IMR-90 (cell line): ENCODE data around the gene COL6A5. TPM values are rescaled to one million over a fixed set of nuclear protein-coding genes. Genes with fewer than 3 reads are reported as not detected.

ENCODE experiments used
- ATAC-seq: fragments of 200-7000 bp; cut with Tn5 transposase; 2 replicates; pipeline ENCODE4 v1.9.1; 2020; ENCODE audit warnings: low read depth, mild to moderate bottlenecking, moderate library complexity
- BruUV-seq: library from RNA; stranded (reverse); fragments of 400-500 nt; replicated peaks from 2 replicates; lab custom pipeline; 2021; lab: Mats Ljungman, UMichigan
- CTCF ChIA-PET: fragments of 300-600 bp; formaldehyde crosslinking; extraction: SDS; loops from one replicate; lab custom pipeline; 2021; ENCODE audit warnings: antibody characterized with exemption; lab: Yijun Ruan, JAX
- POLR2A ChIA-PET: fragments of 300-600 bp; sonication (Branson Sonifier 250); formaldehyde crosslinking; loops from one replicate; lab custom pipeline; 2022; ENCODE audit warnings: antibody characterized with exemption; ENCODE audit not compliant: unreplicated experiment; lab: Charles Lee
- DNase-seq: peaks from one replicate; pipeline ENCODE4 v3.0.0; 2013
- H2AFZ ChIP-seq: replicated peaks from 2 replicates; pipeline ENCODE3; 2013; ENCODE audit warnings: low read length, mild to moderate bottlenecking; ENCODE audit not compliant: poor library complexity
- H2AK5ac ChIP-seq: 2 replicates; pipeline ENCODE4 v1.6.1; 2013; ENCODE audit warnings: low read depth, low read length, inconsistent platforms
- H2AK9ac ChIP-seq: replicated peaks from 2 replicates; pipeline ENCODE3; 2013; ENCODE audit warnings: mild to moderate bottlenecking, low read depth, low read length, moderate library complexity; ENCODE audit not compliant: poor library complexity
- H2BK120ac ChIP-seq: 2 replicates; pipeline ENCODE4 v1.6.1; 2013; ENCODE audit warnings: low read depth, low read length, inconsistent platforms
- H2BK15ac ChIP-seq: 3 replicates; pipeline ENCODE4 v1.6.1; 2013; ENCODE audit warnings: low read depth, low read length, inconsistent platforms
- H2BK20ac ChIP-seq: 2 replicates; pipeline ENCODE4 v1.6.1; 2013; ENCODE audit warnings: low read depth, mild to moderate bottlenecking, inconsistent platforms, low read length, moderate library complexity
- H2BK5ac ChIP-seq: 2 replicates; pipeline ENCODE4 v1.6.1; 2013; ENCODE audit warnings: mild to moderate bottlenecking, low read depth, low read length, inconsistent platforms; ENCODE audit not compliant: poor library complexity, severe bottlenecking
- H3K14ac ChIP-seq: replicated peaks from 2 replicates; pipeline ENCODE4 v1.6.1; 2013; ENCODE audit warnings: low read depth, low read length, inconsistent platforms
- H3K18ac ChIP-seq: 2 replicates; pipeline ENCODE4 v1.6.1; 2013; ENCODE audit warnings: low read depth, low read length, control low read depth
- H3K23ac ChIP-seq: 2 replicates; pipeline ENCODE4 v1.6.1; 2013; ENCODE audit warnings: low read depth, low read length, inconsistent platforms
- H3K27ac ChIP-seq: 2 replicates; pipeline ENCODE4 v1.5.1; 2013; ENCODE audit warnings: mild to moderate bottlenecking, control low read depth, low read length; ENCODE audit not compliant: insufficient read depth
- H3K27me3 ChIP-seq: 2 replicates; pipeline ENCODE4 v1.6.1; 2013; ENCODE audit warnings: low read length; ENCODE audit not compliant: control insufficient read depth, insufficient read depth
- H3K36me3 ChIP-seq: 2 replicates; pipeline ENCODE4 v1.6.1; 2013; ENCODE audit warnings: low read length, mixed read lengths; ENCODE audit not compliant: control insufficient read depth, insufficient read depth
- H3K4ac ChIP-seq: 2 replicates; pipeline ENCODE4 v1.6.1; 2013; ENCODE audit warnings: low read depth, low read length, inconsistent platforms
- H3K4me1 ChIP-seq: 2 replicates; pipeline ENCODE4 v1.6.1; 2013; ENCODE audit warnings: low read length, mixed read lengths; ENCODE audit not compliant: control insufficient read depth, insufficient read depth
- H3K4me2 ChIP-seq: 2 replicates; pipeline ENCODE4 v1.6.1; 2013; ENCODE audit warnings: low read depth, mild to moderate bottlenecking, control low read depth, low read length, moderate library complexity
- H3K4me3 ChIP-seq: 2 replicates; pipeline ENCODE4 v1.5.1; 2013; ENCODE audit warnings: low read depth, mild to moderate bottlenecking, control low read depth, low read length, moderate library complexity; ENCODE audit not compliant: insufficient read depth
- H3K56ac ChIP-seq: 2 replicates; pipeline ENCODE4 v1.6.1; 2013; ENCODE audit warnings: low read length, inconsistent platforms; ENCODE audit not compliant: insufficient read depth; ENCODE audit errors: extremely low read depth
- H3K79me1 ChIP-seq, 2 experiments: 2 replicates each; pipeline ENCODE4 v1.6.1; 2013; ENCODE audit warnings: low read length in 2 of 2, inconsistent platforms in 1 of 2, low read depth in 1 of 2
- H3K9ac ChIP-seq: 2 replicates; pipeline ENCODE4 v1.6.1; 2013; ENCODE audit warnings: low read depth, low read length, control low read depth
- H3K9me1 ChIP-seq: 2 replicates; pipeline ENCODE4 v1.6.1; 2013; ENCODE audit warnings: low read length, inconsistent platforms; ENCODE audit not compliant: insufficient read depth
- H3K9me3 ChIP-seq: 2 replicates; pipeline ENCODE4 v1.6.1; 2013; ENCODE audit warnings: low read length; ENCODE audit not compliant: control insufficient read depth, insufficient read depth
- H4K20me1 ChIP-seq: 2 replicates; pipeline ENCODE4 v1.6.1; 2013; ENCODE audit warnings: low read length, inconsistent platforms; ENCODE audit not compliant: insufficient read depth
- H4K5ac ChIP-seq: 2 replicates; pipeline ENCODE4 v1.6.1; 2013; ENCODE audit warnings: mild to moderate bottlenecking, low read depth, low read length, control low read depth
- H4K8ac ChIP-seq, 2 experiments: 2 replicates each; pipeline ENCODE4 v1.6.1; 2013; ENCODE audit warnings: low read depth in 2 of 2, low read length in 2 of 2, control low read depth in 1 of 2, inconsistent platforms in 1 of 2
- H4K91ac ChIP-seq: 2 replicates; pipeline ENCODE4 v1.6.1; 2013; ENCODE audit warnings: low read depth, low read length, inconsistent platforms; ENCODE audit not compliant: insufficient read depth
- BHLHE40 ChIP-seq: fragments of 150-350 bp; IDR thresholded peaks from 2 replicates; pipeline ENCODE4 v1.6.1; 2016; ENCODE audit warnings: mild to moderate bottlenecking, low read depth, low read length
- CEBPB ChIP-seq: IDR thresholded peaks from 2 replicates; pipeline ENCODE4 v1.6.1; 2012; ENCODE audit warnings: low read depth, low read length, improper control_type of control experiment
- CHD1 ChIP-seq: IDR thresholded peaks from 2 replicates; pipeline ENCODE4 v1.6.1; 2012; ENCODE audit warnings: low read depth, low read length, improper control_type of control experiment
- MAFK ChIP-seq: IDR thresholded peaks from 2 replicates; pipeline ENCODE4 v1.6.1; 2012; ENCODE audit warnings: low read depth, low read length, improper control_type of control experiment
- MAZ ChIP-seq: IDR thresholded peaks from 2 replicates; pipeline ENCODE4 v1.6.1; 2012; ENCODE audit warnings: low read depth, mild to moderate bottlenecking, low read length, improper control_type of control experiment, moderate library complexity, borderline replicate concordance
- MXI1 ChIP-seq: IDR thresholded peaks from 2 replicates; pipeline ENCODE4 v1.6.1; 2012; ENCODE audit warnings: low read depth, mild to moderate bottlenecking, low read length, moderate library complexity, borderline replicate concordance
- SMC3 ChIP-seq: fragments of 150-350 bp; IDR thresholded peaks from 2 replicates; pipeline ENCODE4 v1.6.1; 2016; ENCODE audit warnings: low read depth, mild to moderate bottlenecking, antibody characterized with exemption, low read length, moderate library complexity
- WGBS, 2 experiments: methylation state at CpG; one replicate each; pipeline versions ENCODE4 v1.1.5 to v1.1.7; 2013; ENCODE audit warnings: missing lambda C conversion rate in 2 of 2; ENCODE audit not compliant: insufficient read length in 1 of 2; ENCODE audit errors: extremely low coverage in 2 of 2; 5-methylcytosine and 5-hydroxymethylcytosine counted together
- dilution Hi-C: fragments of 300-500 bp; cut with HindIII; formaldehyde crosslinking; loops from one replicate; pipeline ENCODE4 v1.14.3; 2018; ENCODE audit warnings: low sequenced_read_pairs; ENCODE audit not compliant: unreplicated experiment
- in situ Hi-C: fragments of 300-500 bp; cut with MboI; formaldehyde crosslinking; loops from 3 replicates; pipeline ENCODE4 v1.14.3; 2019; ENCODE audit warnings: low sequenced_read_pairs, inconsistent platforms, mixed read lengths
- intact Hi-C: fragments of 100-400 bp; cut with micrococcal nuclease; formaldehyde crosslinking; loops from 2 replicates; pipeline ENCODE4 v1.10.0; 2022
- polyA plus RNA-seq, 3 experiments: library from polyadenylated mRNA; depleted of rRNA; stranded (reverse); fragments of >200 nt; gene quantifications; 2 replicates each; pipeline ENCODE4 v1.2.3, GENCODE V29; 2012; ENCODE audit warnings: low replicate concordance in 1 of 3
- total RNA-seq: library from RNA; depleted of rRNA; stranded (reverse); fragments of >200 nt; gene quantifications from 2 replicates; pipeline ENCODE4 v1.2.3, GENCODE V29; 2012
- TF ChIP-seq, protein P1 (sequence below): fragments of 150-350 bp; IDR thresholded peaks from 2 replicates; pipeline ENCODE4 v1.6.1; 2017; ENCODE audit warnings: mild to moderate bottlenecking, antibody characterized with exemption, low read length, low read depth

The COL6A5 gene
- total and polyA plus RNA-seq, 2 of the 4 experiments (the other 2 are of a cell fraction), result not detected

DNA sequence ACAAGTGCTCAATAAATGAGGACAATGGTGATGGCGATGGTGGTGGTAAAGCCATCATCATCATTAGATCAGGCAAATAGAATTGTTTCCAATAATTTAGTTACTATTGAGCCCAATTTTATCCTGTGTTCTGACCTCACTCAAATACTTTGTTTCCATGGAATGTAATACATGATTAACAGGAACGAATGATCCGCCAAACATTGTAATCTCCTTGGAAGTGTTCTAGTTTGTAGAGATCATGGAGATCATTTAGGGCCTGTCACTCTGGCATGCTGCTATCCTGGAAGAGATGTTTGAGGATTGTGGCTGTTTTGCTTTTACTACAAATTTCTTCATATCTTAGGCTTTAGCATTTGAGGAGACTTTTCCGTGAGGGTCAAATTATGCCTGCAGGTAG lies 174.3 kb downstream of the COL6A5 start:
- WGBS, 2 experiments, result no CpG with 5 or more reads among the region's 4 CpGs
- intact Hi-C loops (no loop called here), in situ Hi-C loops (no loop called here), dilution Hi-C loops (no loop called here)
- Histone ChIP-seq H4K20me1 (no peaks in the 10 kb centered on the region), H2AK5ac (no peak overlapping the region), H3K4me3 (no peak overlapping the region), H2AK9ac (no peak overlapping the region), H3K9ac (no peak overlapping the region), H3K56ac (no peak overlapping the region), H2BK5ac (no peak overlapping the region), H3K9me1 (no peaks in the 10 kb centered on the region), H2BK15ac (no peak overlapping the region), H3K36me3 (no peaks in the 10 kb centered on the region), H3K27me3 (peaks cover 12% of the 10 kb centered on the region; the same call in 1 of the 2 replicates), H3K27ac (no peak overlapping the region), H3K9me3 (no peaks in the 10 kb centered on the region), H2BK20ac (no peak overlapping the region), H3K79me1 (no peaks in the 10 kb centered on the region), H2BK120ac (no peak overlapping the region), H4K5ac (no peak overlapping the region), H3K4ac (no peak overlapping the region), H4K8ac (no peak overlapping the region), H3K4me2 (no peak overlapping the region), H3K4me1 (no peaks in the 10 kb centered on the region), H2AFZ (no peak overlapping the region), H3K14ac (no peak overlapping the region), H3K23ac (no peak overlapping the region), H4K91ac (no peak overlapping the region), H3K18ac (no peak overlapping the region)
- ATAC-seq, result no peak
- ChIA-PET POLR2A (no interaction called here), CTCF (no interaction called here)
- BruUV-seq, result no TSS peak
- TF ChIP-seq MAFK, result no peak
- TF ChIP-seq MXI1, result no peak
- TF ChIP-seq SMC3, result no peak
- no peak for TF ChIP-seq MAZ
- TF ChIP-seq, protein P1, sequence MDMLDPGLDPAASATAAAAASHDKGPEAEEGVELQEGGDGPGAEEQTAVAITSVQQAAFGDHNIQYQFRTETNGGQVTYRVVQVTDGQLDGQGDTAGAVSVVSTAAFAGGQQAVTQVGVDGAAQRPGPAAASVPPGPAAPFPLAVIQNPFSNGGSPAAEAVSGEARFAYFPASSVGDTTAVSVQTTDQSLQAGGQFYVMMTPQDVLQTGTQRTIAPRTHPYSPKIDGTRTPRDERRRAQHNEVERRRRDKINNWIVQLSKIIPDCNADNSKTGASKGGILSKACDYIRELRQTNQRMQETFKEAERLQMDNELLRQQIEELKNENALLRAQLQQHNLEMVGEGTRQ, result no peak
- TF ChIP-seq CEBPB, result no peak
- TF ChIP-seq CHD1, result no peak
- no peak for TF ChIP-seq BHLHE40
- no peak for DNase-seq
